Right atrium auricular region (tissue), 2 donors: Measurements from ENCODE around the gene VRK1. TPM values are rescaled to one million over a fixed set of nuclear protein-coding genes. Genes with fewer than 3 reads are reported as not detected.

Source experiments
- DNase-seq: peaks from one replicate; pipeline ENCODE4 v3.0.0-alpha.2; 2019; ENCODE audit warnings: low spot score
- H3K27ac ChIP-seq, 2 donors: fragments of 200-600 bp; sonication (generic); 1 replicate in 1 of 2; 2 replicates in 1 of 2; pipeline ENCODE4 v1.5.1; 2016 to 2019
- H3K27me3 ChIP-seq, 2 donors: fragments of 200-600 bp; sonication (generic); one replicate each; pipeline versions ENCODE4 v1.5.1 to v1.6.0; 2017 to 2019
- H3K36me3 ChIP-seq: fragments of 200-600 bp; sonication (generic); one replicate; pipeline ENCODE4 v1.5.1; 2016
- H3K4me1 ChIP-seq, 2 donors: fragments of 200-600 bp; sonication (generic); one replicate each; pipeline versions ENCODE4 v1.5.1 to v1.6.0; 2017 to 2019
- H3K4me3 ChIP-seq, 2 donors: fragments of 200-600 bp; sonication (generic); 1 replicate in 1 of 2; 2 replicates in 1 of 2; pipeline ENCODE4 v1.5.1; 2017 to 2019; ENCODE audit warnings: mild to moderate bottlenecking in 1 of 2, moderate library complexity in 1 of 2
- H3K9me3 ChIP-seq, 2 donors: fragments of 200-600 bp; sonication (generic); one replicate each; pipeline ENCODE4 v1.5.1; 2019
- total RNA-seq, 2 donors: library from RNA; depleted of rRNA; stranded (reverse); fragments of >200 nt; gene quantifications; one replicate each; pipeline ENCODE4 v1.1.0, GENCODE V29; 2016
- TF ChIP-seq, protein P1 (sequence below), 2 donors: fragments of 200-600 bp; sonication (generic); IDR thresholded peaks; one replicate each; pipeline ENCODE4 v1.5.1; 2019; ENCODE audit warnings: antibody characterized with exemption in 2 of 2

Gene VRK1
- total RNA-seq, 2 donors from 2014 or later: 8.7 to 10.0 TPM

DNA sequence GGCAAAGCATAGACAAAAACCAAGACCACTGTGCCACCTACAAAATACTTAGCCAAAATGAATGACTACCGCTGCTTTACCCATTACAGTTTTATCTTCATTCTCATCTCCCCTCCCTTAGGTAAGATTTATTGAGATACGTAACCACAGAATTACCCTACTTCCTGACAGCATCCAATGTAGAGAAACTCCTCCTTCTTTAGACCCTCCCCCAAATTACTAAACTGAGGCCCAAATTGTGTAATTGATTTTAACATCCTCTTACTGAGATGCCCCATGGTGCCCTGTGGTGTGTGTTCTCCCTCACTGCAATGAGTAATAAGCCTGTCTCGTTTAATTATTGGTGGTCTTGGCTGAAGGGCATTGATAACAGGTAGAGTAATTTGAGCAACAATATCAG is 19.1 kb downstream of the VRK1 start:
- Histone ChIP-seq H3K27me3 (no peaks in the 10 kb centered on the region), H3K4me1 (no peaks in the 10 kb centered on the region), H3K27ac (no peak overlapping the region), H3K4me3 (no peak overlapping the region), H3K9me3 (no peaks in the 10 kb centered on the region), H3K36me3 (no peaks in the 10 kb centered on the region)
- DNase-seq: no peak
- TF ChIP-seq, protein P1, sequence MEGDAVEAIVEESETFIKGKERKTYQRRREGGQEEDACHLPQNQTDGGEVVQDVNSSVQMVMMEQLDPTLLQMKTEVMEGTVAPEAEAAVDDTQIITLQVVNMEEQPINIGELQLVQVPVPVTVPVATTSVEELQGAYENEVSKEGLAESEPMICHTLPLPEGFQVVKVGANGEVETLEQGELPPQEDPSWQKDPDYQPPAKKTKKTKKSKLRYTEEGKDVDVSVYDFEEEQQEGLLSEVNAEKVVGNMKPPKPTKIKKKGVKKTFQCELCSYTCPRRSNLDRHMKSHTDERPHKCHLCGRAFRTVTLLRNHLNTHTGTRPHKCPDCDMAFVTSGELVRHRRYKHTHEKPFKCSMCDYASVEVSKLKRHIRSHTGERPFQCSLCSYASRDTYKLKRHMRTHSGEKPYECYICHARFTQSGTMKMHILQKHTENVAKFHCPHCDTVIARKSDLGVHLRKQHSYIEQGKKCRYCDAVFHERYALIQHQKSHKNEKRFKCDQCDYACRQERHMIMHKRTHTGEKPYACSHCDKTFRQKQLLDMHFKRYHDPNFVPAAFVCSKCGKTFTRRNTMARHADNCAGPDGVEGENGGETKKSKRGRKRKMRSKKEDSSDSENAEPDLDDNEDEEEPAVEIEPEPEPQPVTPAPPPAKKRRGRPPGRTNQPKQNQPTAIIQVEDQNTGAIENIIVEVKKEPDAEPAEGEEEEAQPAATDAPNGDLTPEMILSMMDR (IDR thresholded peaks at IDR 0.05): no peak

DNA sequence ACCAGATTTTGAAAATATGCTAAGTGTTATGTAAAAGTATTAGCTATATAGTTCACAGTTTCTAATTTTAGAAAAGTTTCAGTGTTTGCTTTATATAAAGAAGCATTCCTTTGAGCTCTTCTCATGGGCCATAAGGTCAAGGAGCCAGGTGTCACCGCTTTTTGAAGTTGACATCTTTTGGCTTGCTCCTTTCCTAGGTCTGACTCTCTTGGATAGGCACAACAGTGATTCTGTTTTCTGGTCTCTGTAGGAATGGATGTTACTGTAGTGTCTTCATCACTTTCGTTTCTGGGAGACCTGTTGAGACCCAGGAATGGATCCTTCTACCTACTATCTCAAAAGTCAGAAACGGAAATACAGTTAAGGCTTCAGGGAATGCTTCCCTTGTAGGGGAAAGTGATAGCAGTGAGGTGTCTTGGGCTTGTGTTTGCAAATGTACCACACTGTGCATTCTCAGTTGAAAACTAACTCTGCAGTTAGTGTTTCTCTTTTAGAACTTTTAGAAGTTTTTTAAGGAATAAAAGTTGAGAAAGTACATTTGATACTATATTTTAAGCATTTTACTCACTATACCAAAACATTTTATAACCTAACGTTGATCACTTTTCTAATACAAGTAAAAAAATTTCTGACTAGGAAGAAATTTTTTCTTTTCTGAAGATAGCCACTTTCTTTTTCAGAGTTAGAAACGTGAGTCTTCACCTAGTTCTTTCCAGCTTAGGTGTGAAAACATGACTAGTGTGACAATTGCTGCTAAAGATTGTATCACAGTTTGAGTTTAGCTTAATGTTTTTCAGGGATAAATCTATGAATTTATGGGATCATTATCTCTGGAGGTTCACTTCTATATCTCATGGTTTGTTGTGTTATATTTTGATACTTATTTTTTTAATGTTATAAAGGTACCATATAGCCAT is 20.8 kb downstream of the VRK1 start:
- Histone ChIP-seq H3K27me3 (no peaks in the 10 kb centered on the region), H3K9me3 (no peaks in the 10 kb centered on the region), H3K36me3 (no peaks in the 10 kb centered on the region), H3K4me3 (no peak overlapping the region), H3K27ac (no peak overlapping the region), H3K4me1 (no peaks in the 10 kb centered on the region)
- DNase-seq: no peak
- TF ChIP-seq, protein P1 (IDR thresholded peaks at IDR 0.05): no peak

DNA sequence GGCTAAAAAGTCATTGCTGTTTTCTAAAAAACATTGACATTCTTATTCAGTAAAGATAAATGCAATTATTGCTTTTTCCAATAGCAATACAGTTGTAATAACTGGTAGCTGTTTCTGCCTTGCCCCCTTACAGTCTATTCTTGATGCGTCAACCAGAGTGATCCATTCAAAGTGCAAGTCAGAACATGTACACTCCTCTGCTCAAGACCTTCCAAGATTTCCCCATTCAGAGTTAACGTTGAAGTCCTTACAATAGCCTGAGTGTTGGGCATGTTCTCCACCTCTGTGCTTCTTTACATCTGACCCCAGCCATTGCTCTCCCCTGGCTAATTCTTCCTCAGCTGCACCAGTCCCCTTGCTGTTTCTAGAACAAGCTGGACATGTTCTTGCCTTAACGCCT is 24.3 kb downstream of the VRK1 start:
- no peak for DNase-seq
- TF ChIP-seq, protein P1 (IDR thresholded peaks at IDR 0.05): no peak
- no peaks in the 10 kb centered on the region for H3K36me3 ChIP-seq
- no peak overlapping the region for H3K27ac ChIP-seq
- no peaks in the 10 kb centered on the region for H3K27me3 ChIP-seq
- no peaks in the 10 kb centered on the region for H3K4me1 ChIP-seq
- no peaks in the 10 kb centered on the region for H3K9me3 ChIP-seq
- no peak overlapping the region for H3K4me3 ChIP-seq

DNA sequence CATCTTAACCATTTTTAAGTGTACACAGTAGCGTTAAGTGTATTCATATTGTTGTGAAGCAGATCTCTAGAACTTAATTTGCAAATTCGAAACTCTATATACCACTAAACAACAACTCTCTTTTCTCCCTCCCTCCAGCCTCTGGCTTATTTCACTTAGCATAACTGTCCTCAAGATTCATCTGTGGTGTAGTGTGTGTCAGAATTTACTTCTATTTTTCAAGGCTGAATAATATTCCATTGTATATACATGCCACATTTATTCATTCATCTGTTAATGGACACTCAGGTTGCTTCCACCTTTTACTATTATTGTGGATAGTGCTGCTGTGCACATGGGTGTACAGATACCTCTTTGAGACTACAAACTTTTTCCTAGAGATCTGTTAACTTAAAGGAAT is 26.5 kb downstream of the VRK1 start:
- Histone ChIP-seq H3K27ac (no peak overlapping the region), H3K4me1 (no peaks in the 10 kb centered on the region), H3K4me3 (no peak overlapping the region), H3K27me3 (no peaks in the 10 kb centered on the region), H3K9me3 (no peaks in the 10 kb centered on the region), H3K36me3 (no peaks in the 10 kb centered on the region)
- DNase-seq: no peak
- TF ChIP-seq, protein P1 (IDR thresholded peaks at IDR 0.05): no peak

DNA sequence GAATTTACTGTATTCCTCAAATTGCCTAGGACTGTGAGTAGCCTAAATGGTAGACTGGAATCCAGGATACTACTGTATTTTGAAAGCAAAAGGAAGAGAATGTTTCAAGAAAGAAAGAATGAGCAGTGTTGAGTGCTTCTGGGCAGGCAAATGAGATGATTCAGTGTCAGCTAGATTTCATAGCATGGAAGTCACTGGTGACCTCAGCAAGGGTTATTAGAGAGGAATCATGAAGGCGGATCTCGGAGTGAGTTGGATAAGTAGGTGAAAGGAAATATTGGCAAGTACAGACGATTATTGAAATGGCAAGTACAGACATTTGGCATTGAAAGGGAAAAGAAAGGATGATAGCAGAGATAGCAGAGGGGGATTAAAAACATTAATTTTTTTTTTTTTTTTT is 27.1 kb downstream of the VRK1 start:
- no peaks in the 10 kb centered on the region for H3K36me3 ChIP-seq
- no peaks in the 10 kb centered on the region for H3K27me3 ChIP-seq
- H3K27ac ChIP-seq: no peak overlapping the region
- DNase-seq: no peak
- no peaks in the 10 kb centered on the region for H3K4me1 ChIP-seq
- TF ChIP-seq, protein P1 (IDR thresholded peaks at IDR 0.05): no peak
- H3K4me3 ChIP-seq: no peak overlapping the region
- no peaks in the 10 kb centered on the region for H3K9me3 ChIP-seq
